GF-D8 (cell line): ENCODE measurements around the gene ADA.

Experiments
- DNase-seq: peaks from one replicate; lab custom pipeline; 2025; lab: John Stamatoyannopoulos, UW

ADA gene

DNA sequence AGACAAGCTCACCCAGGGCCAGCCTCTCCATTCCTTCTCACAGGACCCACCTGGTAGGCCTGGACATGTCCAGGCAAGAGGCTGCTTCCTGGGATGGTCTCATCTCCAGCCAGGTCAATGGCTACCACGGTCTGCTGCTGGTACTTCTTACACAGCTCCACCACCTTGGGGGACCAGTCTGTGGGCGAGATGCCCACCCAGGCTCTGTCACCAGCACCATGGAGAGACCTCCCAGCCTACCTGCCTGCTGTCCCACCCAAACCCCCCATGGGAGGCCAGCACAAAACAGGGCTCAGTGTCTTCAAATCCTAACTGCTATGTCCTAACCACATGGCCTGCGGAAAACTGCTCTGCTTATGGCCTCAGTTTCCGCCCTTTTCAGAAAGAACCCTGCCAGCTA, 27.3 kb downstream of the ADA start:
- no peak for DNase-seq

DNA sequence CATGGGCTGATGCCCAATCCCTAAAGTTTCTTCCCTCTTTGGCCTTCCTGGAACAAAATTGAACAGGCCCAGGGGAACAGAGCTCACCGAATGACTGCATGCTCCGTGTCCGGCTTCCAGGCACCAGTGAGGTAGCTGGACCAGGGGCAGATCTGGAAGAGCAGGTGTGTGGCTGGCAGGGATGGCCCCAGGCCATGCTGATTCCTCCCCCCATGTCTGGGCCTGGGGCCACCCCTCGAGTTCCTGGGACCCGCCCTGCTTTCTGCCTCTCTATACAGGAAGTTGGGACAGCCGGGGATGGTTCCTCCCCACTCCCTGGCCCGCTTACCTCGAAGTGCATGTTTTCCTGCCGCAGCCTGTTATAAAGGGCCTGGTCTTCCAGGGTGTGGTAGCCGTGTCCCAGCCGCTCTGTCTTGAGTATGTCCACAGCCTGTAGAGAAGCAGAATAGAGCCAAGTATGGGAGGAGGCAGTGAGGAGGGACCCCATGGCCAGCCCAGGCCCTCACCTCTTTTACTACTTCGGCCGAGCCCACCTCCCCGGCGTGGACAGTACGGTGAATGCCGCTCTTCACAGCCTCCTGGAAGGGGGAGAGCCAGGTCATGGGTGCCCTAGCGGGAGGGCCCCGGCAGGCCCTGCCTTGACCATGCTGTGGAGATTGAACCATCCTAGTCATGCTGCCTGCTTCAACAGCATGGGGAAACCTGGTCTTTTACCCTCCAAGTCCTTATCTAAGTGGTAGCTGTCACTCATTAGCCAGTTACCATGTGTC, 28.8 kb downstream of the ADA start:
- DNase-seq = no peak

DNA sequence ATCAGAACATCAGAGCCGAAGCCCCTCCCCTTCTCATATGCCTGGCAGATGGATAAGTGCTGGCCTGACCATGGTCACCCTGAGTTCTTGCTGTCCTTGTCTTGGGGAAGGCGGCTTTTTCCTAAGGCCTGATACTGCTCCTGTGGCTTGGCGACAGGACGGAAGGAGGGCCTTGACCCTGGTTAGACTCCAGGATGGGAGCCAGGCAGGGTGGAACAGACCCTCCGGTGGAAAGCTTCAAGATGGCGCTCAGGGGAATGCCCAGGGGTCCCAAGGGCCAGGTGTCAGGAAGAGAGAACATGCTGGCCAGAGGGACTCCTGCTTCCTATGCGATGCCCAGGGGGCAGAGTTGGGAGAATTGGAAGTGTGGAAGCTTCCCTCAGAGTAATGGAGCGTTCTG, 29.6 kb downstream of the ADA start:
- no peak for DNase-seq

DNA sequence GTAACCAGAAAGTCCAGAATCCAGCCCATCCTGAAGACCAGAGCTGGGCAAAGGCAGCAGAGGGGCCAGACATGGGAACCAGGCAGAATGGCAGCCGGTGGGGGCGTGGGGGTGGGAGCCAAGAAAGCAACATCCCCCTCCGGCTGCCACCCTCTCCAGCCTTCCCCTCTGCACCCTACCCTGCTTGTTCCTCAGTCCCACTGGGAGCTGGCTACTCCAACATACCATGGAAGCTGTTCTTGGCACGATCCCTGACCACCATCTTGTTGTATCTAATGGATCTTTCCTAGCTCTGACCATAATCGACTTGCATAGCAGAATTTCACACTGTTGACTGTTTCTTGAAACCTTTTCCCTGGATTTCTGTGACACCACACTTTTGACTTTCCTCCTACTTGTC, 30.2 kb downstream of the ADA start:
- DNase-seq = no peak

DNA sequence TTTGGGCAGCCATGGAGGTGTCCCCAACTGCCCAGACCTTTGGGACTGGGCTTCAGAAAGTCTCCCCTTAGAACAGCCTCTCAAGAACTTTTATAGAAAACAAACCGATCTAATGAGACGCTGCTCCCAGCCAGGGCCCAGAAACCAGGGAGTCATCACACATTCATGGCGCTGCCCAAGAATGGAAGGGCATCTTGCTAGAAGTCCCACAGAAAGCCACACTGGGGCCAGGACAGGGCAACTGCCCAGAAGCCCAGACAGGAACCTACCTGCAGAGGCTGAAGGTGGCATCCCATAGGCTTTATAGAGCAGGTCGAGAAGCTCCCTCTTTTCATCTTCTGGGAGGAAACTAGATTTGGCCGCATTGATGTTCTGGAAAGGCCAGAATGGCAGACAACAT, 31.5 kb downstream of the ADA start:
- DNase-seq = no peak

DNA sequence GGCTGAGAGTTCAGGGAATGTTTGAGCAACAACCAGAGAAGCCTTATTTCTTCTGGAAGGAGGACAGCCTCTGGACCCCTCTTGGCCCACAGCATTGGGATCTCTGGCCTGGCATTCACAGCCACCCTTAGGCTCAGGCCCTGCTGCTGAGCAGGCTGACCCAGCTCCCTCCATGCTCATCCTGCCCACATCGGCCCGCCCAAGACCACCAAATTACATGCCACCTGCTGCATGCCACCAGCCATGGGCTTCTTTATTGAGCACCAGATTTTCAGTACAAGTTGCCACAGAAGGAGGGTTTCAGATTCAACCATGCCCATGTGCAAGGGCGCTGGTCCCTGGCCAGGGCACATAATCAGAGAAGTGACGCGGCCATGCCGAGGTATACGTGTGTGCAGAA, 32.2 kb downstream of the ADA start:
- DNase-seq = no peak

DNA sequence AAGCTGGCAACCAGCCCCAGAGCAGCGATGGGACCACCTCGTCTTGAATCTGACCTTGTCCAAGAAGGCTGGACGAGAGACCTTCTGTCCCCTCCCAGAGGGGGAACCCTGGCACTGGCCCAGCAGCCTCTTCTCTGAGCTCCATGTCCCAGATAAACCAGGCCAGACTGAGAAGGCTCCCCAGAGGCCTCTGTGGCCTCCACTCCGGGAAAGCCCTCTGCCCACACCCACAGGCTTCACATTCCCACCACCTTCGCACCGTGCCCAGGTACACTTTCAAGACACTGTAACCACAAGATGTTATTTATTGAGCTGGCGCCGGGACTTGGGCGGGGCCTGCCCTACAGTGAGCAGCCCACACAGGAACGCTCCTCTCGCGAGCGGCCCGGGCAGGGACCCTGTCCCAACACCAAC, 33.2 kb downstream of the ADA start:
- DNase-seq = no peak

DNA sequence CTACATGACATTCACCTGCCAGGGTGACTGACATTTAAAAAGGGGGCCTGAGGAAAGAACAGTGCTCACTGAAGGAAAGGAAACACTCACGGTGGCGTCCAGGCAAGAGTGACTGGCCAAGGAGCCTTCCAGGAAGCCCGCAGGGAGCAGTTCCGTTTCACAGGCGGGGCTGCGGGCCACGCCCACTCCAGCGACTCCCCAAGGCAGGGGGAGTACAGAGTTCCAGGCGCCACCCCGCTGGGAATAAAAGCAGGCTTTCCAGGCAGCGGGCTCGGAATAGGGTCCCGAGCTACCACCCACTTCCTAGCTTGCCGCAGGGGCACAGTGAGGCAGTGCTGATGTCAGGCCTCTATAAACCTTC, 34.9 kb downstream of the ADA start:
- no peak for DNase-seq

DNA sequence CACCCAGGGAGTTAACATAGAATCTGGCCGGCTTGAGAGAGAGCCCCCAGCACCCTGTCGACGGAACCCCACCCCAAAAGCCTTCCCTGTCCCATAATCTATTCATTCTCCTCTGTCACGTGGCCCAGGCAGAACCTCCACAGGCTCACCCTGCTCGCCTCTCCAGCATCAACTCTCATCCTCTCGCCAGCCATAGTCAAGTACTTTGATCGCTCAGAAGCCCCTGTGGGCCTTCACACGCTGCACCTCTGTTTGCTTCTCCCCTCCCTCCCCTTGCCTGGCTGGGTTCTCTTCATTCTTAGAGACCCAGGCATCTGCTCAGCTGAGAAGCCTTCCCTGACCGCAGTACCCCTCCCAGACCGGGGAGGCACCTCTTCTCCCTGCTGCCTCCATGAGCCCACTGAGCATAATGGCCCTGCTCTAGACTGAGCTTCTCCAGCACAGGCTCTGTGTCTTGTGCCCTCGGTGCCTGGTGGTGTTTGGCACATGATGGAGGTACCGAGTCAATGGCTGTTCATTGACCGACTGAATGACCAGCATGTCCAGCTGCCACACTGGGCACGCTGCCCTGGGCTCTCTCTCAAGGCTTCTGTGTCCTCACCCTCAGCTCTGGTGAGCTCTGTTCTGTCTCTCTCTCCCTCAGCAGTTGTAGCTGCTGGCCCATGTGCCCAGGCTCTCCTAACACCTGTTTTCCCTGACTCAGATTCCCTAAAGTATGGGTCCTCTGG, 35.5 kb downstream of the ADA start:
- no peak for DNase-seq

DNA sequence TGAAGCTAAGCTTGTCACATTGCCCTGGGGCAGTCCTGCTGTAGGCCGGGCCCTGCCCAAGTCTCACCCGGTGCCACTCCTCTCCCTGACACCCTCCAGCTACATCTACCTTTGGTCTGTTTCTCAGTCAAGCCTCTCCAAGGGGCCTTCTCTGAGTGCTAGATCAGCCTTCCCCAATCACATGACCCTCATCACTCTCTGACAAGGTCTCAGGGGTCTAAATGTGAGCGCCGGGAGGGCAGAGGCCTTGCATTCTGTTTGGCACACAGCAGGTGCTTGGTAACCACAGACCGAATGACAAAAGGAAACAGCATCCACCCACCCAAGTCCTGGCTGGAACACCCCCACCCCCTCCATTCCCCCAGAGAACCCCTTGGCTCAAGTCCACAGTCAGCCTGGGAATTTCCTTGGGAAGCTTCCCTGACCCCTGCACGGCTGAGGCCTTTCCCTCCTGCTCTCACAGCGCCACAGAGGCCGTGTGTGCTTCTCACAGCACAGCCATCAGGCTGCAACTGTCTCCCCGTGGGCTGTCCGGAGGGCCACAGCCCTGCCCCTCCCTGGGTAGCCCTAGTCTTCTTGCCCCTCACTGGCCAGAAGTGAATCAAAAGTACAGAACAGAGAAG, 36.2 kb downstream of the ADA start:
- DNase-seq = no peak

DNA sequence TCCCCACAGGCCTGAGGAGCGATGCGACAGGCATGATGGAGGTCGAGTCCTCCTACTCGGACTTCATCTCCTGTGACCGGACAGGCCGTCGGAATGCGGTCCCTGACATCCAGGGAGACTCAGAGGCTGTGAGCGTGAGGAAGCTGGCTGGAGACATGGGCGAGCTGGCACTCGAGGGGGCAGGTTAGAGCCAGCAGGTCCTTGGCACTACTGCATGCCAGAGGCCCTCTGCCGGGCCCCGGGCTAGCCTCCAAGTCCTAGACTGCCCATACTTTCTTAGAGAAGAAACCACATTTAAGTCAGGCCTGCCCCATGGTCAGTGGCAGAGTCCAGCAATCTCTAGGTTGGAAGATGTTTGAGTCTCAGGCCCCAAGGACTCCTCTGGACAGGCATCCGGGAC, 37.0 kb downstream of the ADA start:
- DNase-seq = no peak

DNA sequence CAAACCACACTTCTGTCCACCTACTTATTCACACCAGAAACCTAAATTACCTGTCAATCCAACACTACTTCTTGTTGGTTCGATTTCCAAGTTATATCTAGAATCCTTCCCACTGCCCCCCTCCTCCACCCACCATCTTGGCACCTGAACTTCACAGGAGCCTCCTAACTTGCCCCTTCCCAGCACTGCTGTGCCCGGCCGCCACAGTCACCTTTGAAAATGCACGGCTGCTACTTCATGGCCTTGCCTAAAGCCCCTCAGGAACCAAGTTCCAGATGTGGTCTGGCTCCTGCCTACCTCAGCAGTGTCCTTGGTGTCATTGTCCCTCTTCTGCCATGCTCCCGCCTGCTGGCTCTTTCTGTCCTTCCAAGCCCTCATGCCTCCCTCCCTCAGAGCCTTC, 37.9 kb downstream of the ADA start:
- DNase-seq = no peak

DNA sequence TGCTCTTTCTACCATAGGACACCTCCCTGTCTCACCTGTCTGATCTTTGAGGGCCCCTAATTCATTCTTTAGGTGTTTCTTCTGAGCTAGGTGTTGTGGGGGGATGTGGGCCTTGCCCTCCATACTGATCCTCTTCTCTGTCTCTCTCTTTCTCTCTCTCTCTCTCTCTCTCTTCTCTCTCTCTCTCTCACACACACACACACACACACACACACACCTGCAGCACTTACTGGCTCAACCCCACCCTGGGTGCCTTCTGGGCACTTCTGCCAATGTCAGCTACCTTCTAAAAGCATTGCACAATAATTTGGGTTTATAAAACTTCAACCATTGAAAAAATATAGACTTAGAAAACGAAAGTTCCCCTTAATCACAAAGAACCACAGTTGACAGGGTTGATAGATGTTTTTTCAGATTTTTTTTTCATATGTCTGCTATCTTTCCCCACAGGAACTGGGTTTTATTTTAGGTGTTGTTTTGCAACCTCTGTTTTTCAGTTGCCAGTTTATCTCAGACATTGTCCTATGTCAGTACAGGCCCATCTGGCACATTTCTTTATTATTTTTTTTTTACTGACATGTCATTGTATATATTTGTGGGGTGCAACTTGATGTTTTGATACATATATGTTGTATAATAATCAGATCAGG, 41.1 kb downstream of the ADA start:
- DNase-seq = peak; percentile 55

DNA sequence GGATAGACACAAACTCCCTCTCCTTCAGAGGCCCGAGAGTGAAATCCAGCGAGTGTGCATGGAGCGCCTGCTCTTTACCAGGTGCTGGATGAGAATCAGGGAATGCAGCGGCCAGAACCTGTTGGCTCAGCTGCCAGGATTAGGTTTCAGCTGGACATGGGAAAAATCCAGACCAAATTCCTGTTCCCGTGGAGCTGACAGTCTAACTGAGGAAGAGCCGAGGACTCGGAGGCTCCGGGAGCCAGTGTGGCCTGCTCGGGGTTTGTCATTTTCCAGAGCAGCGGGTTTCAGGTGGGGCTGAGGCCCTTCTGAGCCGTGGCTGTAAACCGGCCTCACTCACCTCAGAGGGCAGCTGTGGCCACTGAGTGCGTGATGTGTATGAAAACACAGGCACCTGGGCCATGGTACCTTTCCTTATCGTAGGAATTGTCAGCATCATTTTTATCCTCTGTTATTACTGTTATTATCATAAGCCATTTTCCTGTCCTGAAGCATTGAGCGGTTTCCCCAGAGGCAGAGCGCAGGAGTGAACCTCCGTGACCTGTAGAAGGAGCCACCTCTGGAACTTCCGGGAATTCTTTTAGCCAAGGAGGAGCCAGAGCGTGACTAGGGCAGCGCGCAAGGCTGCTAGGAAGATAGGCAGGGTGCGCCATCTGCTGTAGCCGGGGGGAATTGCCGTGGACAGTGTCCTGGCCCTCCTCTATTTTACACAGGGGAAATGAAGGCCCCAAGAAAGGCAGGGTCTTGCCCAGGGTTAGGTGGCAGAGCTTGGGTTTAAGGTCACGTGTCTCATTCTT, 41.8 kb downstream of the ADA start:
- peak; percentile 50 for DNase-seq

DNA sequence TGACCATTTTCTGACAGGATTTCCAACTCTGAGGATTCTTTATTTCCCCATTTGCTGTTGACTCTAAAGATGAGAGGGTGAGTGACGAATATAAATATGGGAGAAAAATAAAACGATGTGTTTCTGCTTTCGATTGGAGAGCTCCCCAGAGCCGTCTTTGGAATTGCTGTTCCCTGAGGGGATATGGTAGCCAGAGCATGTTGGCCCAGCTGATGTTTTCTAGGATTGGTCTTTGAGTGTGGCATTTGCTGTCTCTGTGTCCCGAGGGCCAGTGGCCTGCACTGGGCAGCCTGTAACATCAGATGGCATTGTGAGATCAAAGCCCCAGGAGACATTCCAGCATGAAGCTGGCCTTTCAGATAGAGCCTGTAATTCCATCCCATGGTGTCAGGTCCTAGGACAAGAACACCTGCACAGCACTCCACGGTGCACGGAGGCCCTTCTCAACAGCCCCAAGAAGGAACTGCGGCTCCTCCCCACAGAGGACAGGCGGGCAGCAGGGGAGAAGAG, 42.4 kb downstream of the ADA start:
- no peak for DNase-seq

DNA sequence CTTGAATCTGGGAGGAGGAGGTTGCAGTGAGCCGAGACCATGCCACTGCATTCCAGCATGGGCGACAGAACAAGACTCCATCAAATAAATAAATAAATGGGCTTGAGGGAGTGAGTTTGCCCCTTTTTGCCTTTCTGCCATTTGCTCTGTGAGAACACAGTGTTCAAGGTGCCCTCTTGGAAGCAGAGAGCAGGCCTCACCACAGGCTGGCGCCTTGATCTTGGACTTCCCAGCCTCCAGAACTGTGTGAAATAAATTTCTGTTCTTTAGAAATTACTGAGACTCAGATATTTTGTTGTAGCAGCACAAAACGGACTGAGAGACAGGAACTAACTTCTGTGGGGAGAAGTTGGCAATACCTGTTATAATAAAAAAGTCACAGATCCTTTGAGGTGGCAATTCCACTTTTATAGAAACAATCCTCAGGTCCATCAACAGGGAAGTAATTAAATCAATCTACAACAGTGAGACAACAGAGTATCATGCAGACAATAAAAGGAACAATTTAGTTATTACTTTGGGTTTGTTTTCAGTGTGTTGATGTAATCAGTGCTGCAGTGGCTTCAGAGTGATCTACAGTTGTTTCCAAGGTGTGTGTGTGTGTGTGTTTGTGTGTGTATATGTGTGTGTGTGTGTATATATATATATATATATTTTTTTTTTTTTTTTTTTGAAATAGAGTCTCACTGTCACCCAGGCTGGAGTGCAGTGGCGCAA, 44.6 kb downstream of the ADA start:
- no peak for DNase-seq

DNA sequence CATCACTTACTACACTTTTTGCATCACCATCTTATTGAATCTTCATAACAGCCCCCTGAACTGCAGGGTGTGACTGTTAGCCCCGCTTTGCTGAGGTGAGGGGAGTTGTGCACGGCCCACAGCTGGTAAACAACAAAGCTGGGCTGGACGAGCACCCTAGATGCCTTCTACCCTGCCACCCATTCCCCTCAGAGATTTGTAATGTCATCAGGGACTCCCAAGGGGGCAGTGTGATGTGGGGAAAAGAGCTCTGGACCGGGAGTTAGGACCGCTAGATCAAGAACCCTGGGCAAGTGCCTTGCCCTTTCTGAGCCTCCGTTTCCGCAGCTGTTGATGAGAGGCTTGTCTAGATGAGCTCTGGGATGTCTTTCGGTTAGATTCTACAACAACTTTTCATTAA, 48.2 kb downstream of the ADA start:
- no peak for DNase-seq

DNA sequence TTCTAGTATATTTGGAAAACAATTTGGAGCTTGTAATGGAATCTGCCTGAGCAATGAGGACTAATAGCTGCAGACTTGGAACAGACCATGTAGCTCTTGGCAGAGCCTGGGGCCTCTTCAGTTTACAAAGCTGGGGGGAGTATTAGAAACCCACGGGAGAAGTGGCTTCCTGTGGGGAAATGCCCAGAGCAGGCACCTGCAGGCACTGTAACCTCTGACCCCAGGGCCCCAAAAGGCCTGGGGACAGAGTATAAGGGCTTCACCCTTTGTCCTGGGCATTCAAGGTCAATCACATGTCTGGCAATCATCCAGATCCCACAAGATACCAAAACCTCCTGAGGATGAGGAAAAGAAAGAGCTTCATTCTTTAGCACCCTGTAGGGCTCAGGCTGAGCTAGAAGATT, 49.7 kb downstream of the ADA start:
- peak; percentile 33 for DNase-seq

DNA sequence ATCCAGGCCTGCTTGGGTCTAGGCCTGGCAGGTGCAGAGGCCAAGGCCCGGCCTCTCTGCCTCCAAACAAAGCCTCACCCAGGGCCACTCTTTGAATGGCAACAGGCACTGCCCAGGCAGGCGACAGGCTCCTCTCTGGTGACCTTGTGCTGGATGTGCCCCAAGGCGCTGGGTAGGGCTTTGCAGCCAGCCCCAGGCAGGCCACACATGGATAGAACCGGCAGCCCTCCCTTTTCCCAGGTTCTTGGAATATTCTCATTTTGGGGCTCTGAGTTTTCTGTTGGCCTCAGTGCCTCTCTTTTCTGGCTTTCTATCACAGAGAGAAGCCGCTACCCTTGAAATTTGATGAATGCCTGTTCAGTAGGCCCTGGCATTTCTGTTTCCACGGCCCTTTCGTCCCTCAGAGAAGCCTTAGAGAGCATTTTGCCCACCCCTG, 50.2 kb downstream of the ADA start:
- no peak for DNase-seq

DNA sequence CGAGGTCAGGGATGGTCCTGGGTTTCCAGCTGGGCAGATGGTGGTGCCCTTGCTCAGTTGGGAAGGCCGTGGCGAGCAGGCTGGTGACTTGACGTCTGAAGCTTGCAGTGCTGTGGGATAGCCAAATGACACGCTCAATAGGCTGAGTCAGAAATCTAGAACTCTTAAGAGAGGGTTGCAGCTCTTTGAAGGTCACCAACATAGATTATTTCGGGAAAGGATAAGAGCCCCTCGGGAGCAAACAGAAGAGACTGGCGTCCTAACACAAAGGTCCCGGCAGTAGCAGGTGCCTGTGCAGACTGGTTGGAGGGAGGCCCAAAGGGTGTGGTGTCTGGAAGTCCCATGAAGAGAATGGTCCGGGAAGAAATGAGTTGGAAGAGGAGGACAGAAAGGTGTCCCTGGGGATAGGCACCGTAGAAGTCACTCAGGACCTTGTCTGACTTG, 50.7 kb downstream of the ADA start:
- DNase-seq = no peak

DNA sequence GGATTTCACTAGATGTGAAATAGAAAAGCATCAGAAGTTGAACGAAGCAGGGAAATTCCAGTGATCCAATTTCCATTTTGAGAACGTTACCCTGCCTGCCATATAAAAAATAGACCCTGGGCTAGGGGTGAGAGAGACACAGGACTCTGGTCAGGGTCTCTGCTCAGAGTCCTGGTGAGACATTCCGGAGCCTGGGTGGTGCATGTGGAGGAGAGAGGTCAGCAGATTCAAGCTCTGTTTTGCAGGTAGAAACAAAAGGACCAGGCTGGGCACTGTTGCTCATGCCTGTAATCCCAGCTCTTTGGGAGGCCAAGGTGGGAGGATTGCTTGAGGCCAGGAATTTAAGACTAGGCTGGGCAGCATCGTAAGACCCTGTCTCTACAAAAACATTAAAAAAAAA, 51.2 kb downstream of the ADA start:
- no peak for DNase-seq
